Neuronal stem cell (in vitro differentiated cells): Measurements from ENCODE around the gene CKAP2.

Experiments
- DNase-seq: peaks from one replicate; pipeline ENCODE4 v3.0.0-alpha.2; 2013; ENCODE audit warnings: low spot score
- H2AFZ ChIP-seq: one replicate; pipeline ENCODE4 v1.6.1; 2013; ENCODE audit warnings: mild to moderate bottlenecking, low read length, inconsistent platforms
- H2AK5ac ChIP-seq: 2 replicates; pipeline ENCODE4 v1.6.1; 2013; ENCODE audit warnings: low read depth, mild to moderate bottlenecking, inconsistent platforms, low read length, moderate library complexity, mixed read lengths
- H2BK120ac ChIP-seq: 2 replicates; pipeline ENCODE4 v1.6.1; 2013; ENCODE audit warnings: low read depth, mild to moderate bottlenecking, inconsistent platforms, low read length, moderate library complexity, mixed read lengths
- H2BK12ac ChIP-seq: one replicate; pipeline ENCODE4 v1.6.1; 2013; ENCODE audit warnings: low read length, inconsistent platforms
- H2BK15ac ChIP-seq: 2 replicates; pipeline ENCODE4 v1.6.1; 2013; ENCODE audit warnings: mild to moderate bottlenecking, low read length, inconsistent platforms, mixed read lengths
- H2BK5ac ChIP-seq: one replicate; pipeline ENCODE4 v1.6.1; 2013; ENCODE audit warnings: inconsistent platforms, mild to moderate bottlenecking, low read length, moderate library complexity
- H3K14ac ChIP-seq: one replicate; pipeline ENCODE4 v1.6.1; 2013; ENCODE audit warnings: low read length, inconsistent platforms
- H3K18ac ChIP-seq: 2 replicates; pipeline ENCODE4 v1.6.1; 2013; ENCODE audit warnings: low read length, inconsistent platforms
- H3K23ac ChIP-seq: 2 replicates; pipeline ENCODE4 v1.6.1; 2013; ENCODE audit warnings: low read depth, mild to moderate bottlenecking, mixed read lengths, low read length, inconsistent platforms; ENCODE audit not compliant: poor library complexity
- H3K27ac ChIP-seq: replicated peaks from 3 replicates; pipeline ENCODE4 v1.5.1; 2013; ENCODE audit warnings: low read length, inconsistent platforms
- H3K27me3 ChIP-seq, 3 experiments: 2 replicates each; pipeline ENCODE4 v1.6.1; 2013; ENCODE audit warnings: low read length in 3 of 3, mild to moderate bottlenecking in 2 of 3, inconsistent platforms in 1 of 3, low read depth in 1 of 3, mixed read lengths in 1 of 3, moderate library complexity in 1 of 3; ENCODE audit not compliant: control insufficient read depth in 3 of 3, insufficient read depth in 3 of 3
- H3K36me3 ChIP-seq, 2 donors: replicated peaks in 1 of 2; 2 replicates each; pipeline ENCODE4 v1.6.1; 2013; ENCODE audit warnings: low read length in 2 of 2; ENCODE audit not compliant: control insufficient read depth in 2 of 2, insufficient read depth in 2 of 2
- H3K4ac ChIP-seq: 2 replicates; pipeline ENCODE4 v1.6.1; 2013; ENCODE audit warnings: inconsistent platforms, mild to moderate bottlenecking, low read length, moderate library complexity
- H3K4me1 ChIP-seq, 2 donors: 1 replicate in 1 of 2; 2 replicates in 1 of 2; pipeline ENCODE4 v1.6.1; 2013; ENCODE audit warnings: low read length in 2 of 2, low read depth in 1 of 2; ENCODE audit not compliant: control insufficient read depth in 2 of 2, insufficient read depth in 1 of 2
- H3K4me2 ChIP-seq: one replicate; pipeline ENCODE4 v1.6.1; 2013; ENCODE audit warnings: mild to moderate bottlenecking, low read length, inconsistent platforms; ENCODE audit not compliant: insufficient read depth, poor library complexity, severe bottlenecking
- H3K4me3 ChIP-seq, 2 donors: 2 replicates each; pipeline ENCODE4 v1.5.1; 2013; ENCODE audit warnings: low read length in 2 of 2, mild to moderate bottlenecking in 2 of 2, inconsistent platforms in 1 of 2, moderate library complexity in 1 of 2
- H3K79me1 ChIP-seq: one replicate; pipeline ENCODE4 v1.6.1; 2013; ENCODE audit warnings: low read depth, mild to moderate bottlenecking, inconsistent platforms, low read length, moderate library complexity
- H3K9ac ChIP-seq: one replicate; pipeline ENCODE4 v1.6.1; 2013; ENCODE audit warnings: mild to moderate bottlenecking, low read depth, low read length, inconsistent platforms; ENCODE audit not compliant: poor library complexity
- H3K9me3 ChIP-seq, 2 donors: replicated peaks in 1 of 2; 2 replicates each; pipeline versions ENCODE3 to v1.6.1; 2013; ENCODE audit warnings: low read length in 2 of 2, mild to moderate bottlenecking in 2 of 2, inconsistent platforms in 1 of 2, low read depth in 1 of 2, mixed read lengths in 1 of 2, moderate library complexity in 1 of 2; ENCODE audit not compliant: control insufficient read depth in 2 of 2, insufficient read depth in 1 of 2
- H4K8ac ChIP-seq: one replicate; pipeline ENCODE4 v1.6.1; 2013; ENCODE audit warnings: low read depth, mild to moderate bottlenecking, inconsistent platforms, low read length, moderate library complexity
- H4K91ac ChIP-seq: one replicate; pipeline ENCODE4 v1.6.1; 2013; ENCODE audit warnings: low read length, low read depth, mild to moderate bottlenecking, inconsistent platforms; ENCODE audit not compliant: poor library complexity
- WGBS, 2 donors: extraction: QIAGEN DNeasy Blood & Tissue Kit; methylation state at CpG; one replicate each; pipeline ENCODE4 v1.1.7; 2013; ENCODE audit warnings: missing lambda C conversion rate in 2 of 2, mixed read lengths in 1 of 2; ENCODE audit not compliant: insufficient read length in 2 of 2, insufficient replicate concordance in 1 of 2; ENCODE audit errors: extremely low coverage in 2 of 2; 5-methylcytosine and 5-hydroxymethylcytosine counted together

The CKAP2 gene

DNA sequence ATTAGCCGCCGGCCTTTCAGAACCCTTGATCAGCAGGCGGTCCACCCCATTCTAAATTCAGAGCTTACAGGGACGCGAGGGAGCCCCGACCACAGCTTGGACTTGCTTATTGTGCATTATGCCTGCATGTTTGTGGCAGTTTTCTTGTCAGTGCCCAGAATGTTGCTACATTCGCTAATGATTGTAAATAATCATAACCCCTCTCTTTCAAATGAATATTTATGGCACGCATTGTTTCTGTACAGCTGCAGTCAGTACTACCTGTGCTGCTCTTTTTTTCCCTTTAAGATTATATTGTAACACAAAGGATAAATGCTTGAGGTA lies 4.5 kb upstream of the CKAP2 start:
- H2BK120ac ChIP-seq, result no peak overlapping the region
- no peak overlapping the region for H3K23ac ChIP-seq
- H4K91ac ChIP-seq, result no peak overlapping the region
- no peak overlapping the region for H4K8ac ChIP-seq
- H2BK5ac ChIP-seq, result no peak overlapping the region
- no peak overlapping the region for H2AK5ac ChIP-seq
- no peak overlapping the region for H3K4me2 ChIP-seq
- H2BK12ac ChIP-seq, result no peak overlapping the region
- H3K79me1 ChIP-seq, result peaks cover 3% of the 10 kb centered on the region
- H2BK15ac ChIP-seq, result no peak overlapping the region
- peak overlapping the region; percentile 100 for H2AFZ ChIP-seq
- H3K27ac ChIP-seq, result no peak overlapping the region
- no peak for DNase-seq
- peaks cover 6 to 7% of the 10 kb centered on the region in 2 donors for H3K4me1 ChIP-seq
- H3K9ac ChIP-seq, result no peak overlapping the region
- no peaks in the 10 kb centered on the region for H3K9me3 ChIP-seq
- H3K4ac ChIP-seq, result no peak overlapping the region
- H3K14ac ChIP-seq, result no peak overlapping the region
- peaks cover 0 to 22% of the 10 kb centered on the region in 2 donors for H3K36me3 ChIP-seq
- H3K18ac ChIP-seq, result no peak overlapping the region
- H3K4me3 ChIP-seq, result peak overlapping the region in 1 of 2 donors; percentile 34
- no CpG with 5 or more reads among the region's 8 CpGs for WGBS, 2 donors
- H3K27me3 ChIP-seq, result no peaks in the 10 kb centered on the region

DNA sequence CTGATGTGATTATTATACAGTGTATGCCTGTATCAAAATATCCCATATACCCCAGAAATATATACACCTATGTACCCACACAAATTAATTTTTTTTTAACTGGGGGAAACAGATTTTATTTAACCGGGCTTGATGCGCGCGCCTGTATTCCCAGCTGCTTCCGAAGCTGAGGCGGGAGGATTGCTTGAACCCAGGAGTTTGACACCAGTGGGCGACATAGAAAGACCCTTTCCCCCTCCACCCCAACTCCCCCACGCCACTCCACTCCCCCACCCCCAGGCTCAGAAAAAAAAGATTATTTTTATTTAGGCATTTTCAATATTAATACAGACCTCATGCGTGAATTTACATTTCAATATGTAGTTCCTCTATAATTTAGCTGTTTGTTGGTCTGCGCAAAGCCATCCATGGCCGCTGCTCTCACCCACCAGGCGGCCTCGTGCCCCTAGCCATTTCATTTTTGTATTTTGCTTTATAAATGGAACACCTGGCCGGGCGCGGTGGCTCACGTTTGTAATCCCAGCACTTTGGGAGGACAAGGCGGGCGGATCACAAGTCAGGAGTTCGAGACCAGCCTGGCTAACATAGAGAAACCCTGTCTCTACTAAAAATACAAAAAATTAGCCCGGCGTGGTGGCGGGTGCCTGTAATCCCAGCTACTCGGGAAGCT lies 4.0 kb upstream of the CKAP2 start:
- Histone ChIP-seq H3K9me3 (no peaks in the 10 kb centered on the region), H2BK12ac (no peak overlapping the region), H3K14ac (no peak overlapping the region), H2BK15ac (no peak overlapping the region), H3K18ac (no peak overlapping the region), H3K27me3 (no peaks in the 10 kb centered on the region), H3K4me2 (no peak overlapping the region), H3K23ac (no peak overlapping the region), H2BK5ac (no peak overlapping the region), H3K4me1 (peaks cover 6 to 7% of the 10 kb centered on the region in 2 donors), H3K36me3 (peaks cover 0 to 20% of the 10 kb centered on the region in 2 donors), H3K27ac (no peak overlapping the region), H4K91ac (no peak overlapping the region), H3K4me3 (no peak overlapping the region), H3K9ac (no peak overlapping the region), H2AFZ (peak overlapping the region; percentile 100), H4K8ac (no peak overlapping the region), H2AK5ac (no peak overlapping the region), H3K4ac (no peak overlapping the region), H2BK120ac (no peak overlapping the region), H3K79me1 (peaks cover 3% of the 10 kb centered on the region)
- no CpG with 5 or more reads among the region's 24 CpGs for WGBS, 2 donors
- no peak for DNase-seq

DNA sequence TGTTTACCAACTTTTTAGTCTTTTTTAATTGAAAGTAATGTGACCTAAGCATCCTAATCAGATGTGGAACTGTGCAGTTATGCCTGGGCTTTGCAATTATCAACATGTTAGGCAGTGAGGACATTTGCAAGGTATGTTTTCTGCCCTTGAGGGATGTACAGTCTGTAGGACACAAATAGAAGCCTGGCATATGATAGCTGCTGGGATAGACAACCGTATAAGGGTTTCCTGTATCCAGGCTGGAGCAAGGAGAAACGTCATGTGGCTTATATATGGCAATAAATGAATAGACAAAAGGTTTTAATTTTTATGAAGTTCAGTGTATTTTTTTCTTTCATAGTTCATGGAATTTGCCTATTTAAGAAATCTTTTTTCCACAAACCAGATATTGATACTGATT lies 2.8 kb upstream of the CKAP2 start:
- Histone ChIP-seq H3K18ac (no peak overlapping the region), H3K27me3 (no peaks in the 10 kb centered on the region), H3K23ac (no peak overlapping the region), H3K4me3 (no peak overlapping the region), H2AFZ (no peak overlapping the region), H3K27ac (no peak overlapping the region), H3K4me2 (no peak overlapping the region), H2BK120ac (no peak overlapping the region), H2BK12ac (no peak overlapping the region), H3K4me1 (peaks cover 6 to 7% of the 10 kb centered on the region in 2 donors), H3K36me3 (peaks cover 5 to 22% of the 10 kb centered on the region in 2 donors), H2BK15ac (no peak overlapping the region), H3K9me3 (no peaks in the 10 kb centered on the region), H2AK5ac (no peak overlapping the region), H3K79me1 (peaks cover under 1% of the 10 kb centered on the region), H4K8ac (no peak overlapping the region), H4K91ac (no peak overlapping the region), H2BK5ac (no peak overlapping the region), H3K4ac (no peak overlapping the region), H3K9ac (no peak overlapping the region), H3K14ac (no peak overlapping the region)
- no peak for DNase-seq
- no CpG with 5 or more reads among the region's 2 CpGs for WGBS, 2 donors

DNA sequence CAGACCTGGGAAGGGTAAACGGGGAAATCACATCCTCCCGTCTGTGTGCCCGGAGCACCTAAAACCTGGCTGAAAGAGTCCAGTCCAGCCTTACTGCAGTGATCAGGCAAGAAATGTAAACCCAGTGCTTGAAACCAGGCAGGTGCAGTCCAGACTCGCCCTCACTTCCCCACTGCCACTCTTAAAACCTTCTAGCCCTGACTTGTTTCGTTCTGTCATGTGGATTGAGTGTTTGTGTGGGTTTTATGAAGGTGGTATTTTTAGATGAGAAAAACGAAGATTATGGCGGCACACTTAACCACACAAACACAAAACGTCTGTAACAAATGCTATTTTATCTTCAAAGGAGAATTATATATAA lies 839 bp upstream of the CKAP2 start:
- Histone ChIP-seq H3K23ac (no peak overlapping the region), H3K79me1 (no peaks in the 10 kb centered on the region), H3K9ac (no peak overlapping the region), H3K4me2 (peak overlapping the region; percentile 38), H2AFZ (peak overlapping the region; percentile 92), H3K9me3 (no peaks in the 10 kb centered on the region), H2BK120ac (no peak overlapping the region), H3K27ac (no peak overlapping the region), H2BK5ac (no peak overlapping the region), H3K4me1 (peaks cover 3 to 4% of the 10 kb centered on the region in 2 donors), H3K27me3 (no peaks in the 10 kb centered on the region), H3K4ac (no peak overlapping the region), H3K14ac (no peak overlapping the region), H2BK12ac (no peak overlapping the region), H3K18ac (no peak overlapping the region), H3K36me3 (peaks cover 7 to 31% of the 10 kb centered on the region in 2 donors), H2BK15ac (no peak overlapping the region), H4K91ac (no peak overlapping the region), H4K8ac (no peak overlapping the region), H2AK5ac (no peak overlapping the region), H3K4me3 (peak overlapping the region; percentile 55 to 91)
- WGBS, 2 donors, result 100% methylated on average over 1 of the region's 8 CpGs; no CpG with 5 or more reads in 1 of the 2 donors
- DNase-seq, result no peak
